Skeletal muscle satellite cell (primary cell): ENCODE data around the gene GNPTAB.
"Not testable (repeated sequence)": the region's sequence is repeated elsewhere in the genome, so short reads cannot be mapped to it uniquely, and the experiment has no call there.

Source experiments
- H3K27me3 ChIP-seq: 2 replicates; pipeline ENCODE4 v1.7.0; 2013; ENCODE audit warnings: low read length; ENCODE audit not compliant: control insufficient read depth, insufficient read depth
- H3K36me3 ChIP-seq: 2 replicates; pipeline ENCODE4 v1.7.0; 2013; ENCODE audit warnings: mild to moderate bottlenecking, control low read depth, low read length; ENCODE audit not compliant: insufficient read depth
- H3K4me1 ChIP-seq: 2 replicates; pipeline ENCODE4 v1.7.0; 2013; ENCODE audit warnings: low read length; ENCODE audit not compliant: control insufficient read depth, insufficient read depth
- H3K4me2 ChIP-seq: 2 replicates; pipeline ENCODE4 v1.7.0; 2013; ENCODE audit warnings: mild to moderate bottlenecking, low read length
- H3K4me3 ChIP-seq: 2 replicates; pipeline ENCODE4 v1.7.0; 2013; ENCODE audit warnings: low read length
- H3K9ac ChIP-seq: 2 replicates; pipeline ENCODE4 v1.7.0; 2013; ENCODE audit warnings: mild to moderate bottlenecking, low read depth, low read length, moderate library complexity
- H3K9me3 ChIP-seq: replicated peaks from 2 replicates; pipeline ENCODE4 v1.7.0; 2013; ENCODE audit warnings: mild to moderate bottlenecking, control low read depth, low read length

GNPTAB gene

GRCh38 chr12:101745481-101745880 lies 85.3 kb downstream of the GNPTAB start:
- no peak overlapping the region for H3K4me3 ChIP-seq

DNA sequence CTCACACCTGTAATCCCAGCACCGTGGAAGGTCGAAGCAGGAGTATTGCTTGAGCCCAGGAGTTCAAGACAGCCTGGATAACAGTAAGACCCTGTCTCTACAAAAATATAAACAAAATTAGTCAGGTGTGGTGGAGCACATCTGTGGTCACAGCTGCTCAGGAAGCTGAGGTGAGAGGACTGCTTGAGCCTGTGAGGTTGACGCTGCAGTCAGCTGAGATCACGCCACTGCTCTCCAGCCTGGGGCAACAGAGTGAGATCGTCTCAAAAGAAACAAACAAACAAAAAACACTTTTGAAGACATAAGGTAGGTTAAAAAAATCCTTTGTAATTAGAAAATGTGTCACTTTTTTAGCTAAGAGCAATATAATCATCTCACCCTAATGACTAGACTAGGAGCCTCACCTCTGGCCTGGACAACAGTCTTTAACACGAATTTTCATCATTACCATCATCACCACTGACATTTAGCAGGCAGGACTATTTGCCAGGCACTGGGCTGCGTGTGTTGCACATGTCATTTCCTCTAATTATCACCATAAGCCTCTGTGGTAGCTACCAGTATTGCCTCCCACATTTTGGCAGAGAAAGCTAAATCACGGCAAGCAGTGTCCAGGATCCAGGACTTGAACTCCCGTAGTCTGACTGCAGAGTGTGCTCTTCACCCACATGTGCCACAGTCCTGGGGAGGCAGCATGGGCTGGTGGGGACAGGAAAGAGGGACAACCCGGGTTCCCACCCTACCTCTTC lies 86.9 kb downstream of the GNPTAB start:
- Histone ChIP-seq H3K4me1 (no peaks in the 10 kb centered on the region), H3K9ac (no peak overlapping the region), H3K4me3 (no peak overlapping the region), H3K27me3 (no peaks in the 10 kb centered on the region), H3K36me3 (peaks cover 40% of the 10 kb centered on the region), H3K4me2 (no peak overlapping the region), H3K9me3 (no peaks in the 10 kb centered on the region)

More at GRCh38 chr12:101745481-101745880, 85.3 kb downstream of the GNPTAB start:
- Histone ChIP-seq H3K9me3 (no peaks in the 10 kb centered on the region), H3K27me3 (no peaks in the 10 kb centered on the region), H3K4me1 (no peaks in the 10 kb centered on the region), H3K4me2 (no peak overlapping the region), H3K9ac (no peak overlapping the region), H3K36me3 (peaks cover 37% of the 10 kb centered on the region)

DNA sequence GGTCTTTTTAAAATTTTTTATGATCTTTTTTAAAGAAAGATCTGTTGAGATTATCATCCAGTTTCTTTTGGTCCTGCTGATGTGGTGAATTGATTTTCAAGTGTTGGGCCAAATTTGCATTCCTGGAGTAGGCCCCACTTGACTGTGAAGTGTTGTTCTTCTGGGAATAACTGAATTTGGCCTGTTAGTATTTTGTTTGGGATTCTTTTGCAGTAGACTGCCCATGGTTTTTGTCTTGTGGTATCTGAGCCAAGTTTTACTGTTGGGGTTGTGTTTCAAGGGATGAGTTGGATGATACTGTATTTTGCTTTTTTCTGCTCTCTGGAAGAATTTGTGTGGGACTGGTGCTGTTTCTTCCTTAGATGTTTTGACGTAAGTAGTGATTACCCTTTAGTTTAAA lies 87.5 kb downstream of the GNPTAB start:
- no peak overlapping the region for H3K9ac ChIP-seq
- no peak overlapping the region for H3K4me2 ChIP-seq
- H3K4me3 ChIP-seq, result no peak overlapping the region
- peaks cover 39% of the 10 kb centered on the region for H3K36me3 ChIP-seq
- H3K27me3 ChIP-seq, result no peaks in the 10 kb centered on the region
- H3K9me3 ChIP-seq, result no peaks in the 10 kb centered on the region
- H3K4me1 ChIP-seq, result no peaks in the 10 kb centered on the region

DNA sequence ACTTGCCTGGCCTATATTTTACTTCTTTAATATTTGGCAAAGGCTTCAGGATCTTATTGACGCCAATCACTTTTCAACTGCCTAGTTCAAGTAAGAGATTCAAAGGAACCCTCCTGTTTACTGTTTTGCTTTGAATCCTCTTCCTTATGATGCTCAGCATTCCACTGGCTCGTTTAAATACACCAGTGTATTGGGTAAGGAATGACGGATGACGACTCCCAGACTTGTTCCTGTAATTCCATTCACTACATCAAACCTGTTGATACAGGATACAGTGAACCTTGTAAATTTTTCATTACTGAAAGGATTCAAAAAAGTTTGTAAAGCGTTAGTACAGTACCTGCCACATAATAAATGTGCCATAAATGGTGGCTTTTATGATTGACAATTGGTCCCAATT lies 89.8 kb downstream of the GNPTAB start:
- Histone ChIP-seq H3K9ac (no peak overlapping the region), H3K4me1 (no peaks in the 10 kb centered on the region), H3K27me3 (no peaks in the 10 kb centered on the region), H3K36me3 (peaks cover 26% of the 10 kb centered on the region), H3K4me2 (no peak overlapping the region), H3K4me3 (no peak overlapping the region), H3K9me3 (no peaks in the 10 kb centered on the region)

- Histone ChIP-seq H3K36me3 (peaks cover 26% of the 10 kb centered on the region), H3K27me3 (no peaks in the 10 kb centered on the region), H3K4me2 (no peak overlapping the region), H3K4me1 (no peaks in the 10 kb centered on the region), H3K9ac (no peak overlapping the region), H3K9me3 (no peaks in the 10 kb centered on the region), H3K4me3 (no peak overlapping the region)
Measured at GRCh38 chr12:101740566-101740965, 90.2 kb downstream of the GNPTAB start.

GRCh38 chr12:101738920-101739665 lies 91.7 kb downstream of the GNPTAB start, which contains the start of gene SYCP3:
Gene SYCP3, minus strand, starts transcription at chr12:101739462. Its CDS starts 1,527 bp downstream, at chr12:101737935.
- no peaks in the 10 kb centered on the region for H3K9me3 ChIP-seq
- peaks cover 16% of the 10 kb centered on the region for H3K36me3 ChIP-seq
- no peak within 1 kb of the TSS for H3K4me3 ChIP-seq
- no peaks in the 10 kb centered on the region for H3K4me1 ChIP-seq
- H3K4me2 ChIP-seq, result no peak within 1 kb of the TSS
- no peaks in the 10 kb centered on the region for H3K27me3 ChIP-seq
- no peak within 1 kb of the TSS for H3K9ac ChIP-seq

- H3K27me3 ChIP-seq, result no peaks in the 10 kb centered on the region
- H3K4me1 ChIP-seq, result no peaks in the 10 kb centered on the region
- no peak overlapping the region for H3K4me2 ChIP-seq
- H3K9ac ChIP-seq, result no peak overlapping the region
- H3K36me3 ChIP-seq, result peaks cover 17% of the 10 kb centered on the region
- H3K4me3 ChIP-seq, result no peak overlapping the region
- no peaks in the 10 kb centered on the region for H3K9me3 ChIP-seq
Measured at GRCh38 chr12:101737476-101737875, 93.3 kb downstream of the GNPTAB start.

DNA sequence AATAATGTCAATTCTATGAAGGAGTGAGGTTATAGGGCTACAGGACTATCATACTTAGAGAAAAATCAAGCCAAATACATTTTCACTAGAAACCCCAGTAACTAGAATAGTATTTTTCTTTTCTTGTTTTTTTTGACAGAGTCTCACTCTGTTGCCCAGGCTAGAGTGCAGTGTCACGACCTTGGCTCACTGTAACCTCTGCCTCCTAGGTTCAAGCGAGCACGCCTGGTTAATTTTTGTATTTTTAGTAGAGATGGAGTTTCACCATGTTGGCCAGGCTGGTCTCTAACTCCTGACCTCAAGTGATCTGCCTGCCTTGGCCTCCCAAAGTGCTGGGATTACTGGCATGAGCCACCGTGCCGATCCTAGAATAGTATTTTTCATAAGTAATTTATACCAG lies 96.3 kb downstream of the GNPTAB start:
- H3K4me2 ChIP-seq, H3K27me3 ChIP-seq, H3K9ac ChIP-seq, H3K9me3 ChIP-seq, H3K4me3 ChIP-seq, H3K4me1 ChIP-seq: not testable (repeated sequence)
- H3K36me3 ChIP-seq, result peaks cover 20% of the 10 kb centered on the region

DNA sequence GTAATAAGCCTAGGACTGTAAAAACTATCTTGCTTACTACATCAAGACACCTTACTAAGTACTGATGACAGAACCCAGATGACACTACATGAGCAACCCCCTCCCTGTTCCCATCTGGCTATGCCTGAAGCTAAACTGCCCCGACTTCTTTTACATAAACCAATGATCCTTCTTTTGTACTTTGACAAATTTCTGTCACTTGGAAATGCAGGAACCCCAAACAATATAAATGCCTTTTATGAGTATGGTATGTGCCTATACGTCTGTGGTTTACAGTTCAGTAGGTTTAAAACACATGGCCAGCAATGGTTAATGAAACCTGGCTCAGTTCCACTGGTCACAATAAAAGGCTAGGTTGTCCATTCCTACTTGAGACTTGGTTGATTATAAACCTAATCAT lies 97.6 kb downstream of the GNPTAB start:
- H3K4me3 ChIP-seq, result no peak overlapping the region
- peaks cover 14% of the 10 kb centered on the region for H3K36me3 ChIP-seq

DNA sequence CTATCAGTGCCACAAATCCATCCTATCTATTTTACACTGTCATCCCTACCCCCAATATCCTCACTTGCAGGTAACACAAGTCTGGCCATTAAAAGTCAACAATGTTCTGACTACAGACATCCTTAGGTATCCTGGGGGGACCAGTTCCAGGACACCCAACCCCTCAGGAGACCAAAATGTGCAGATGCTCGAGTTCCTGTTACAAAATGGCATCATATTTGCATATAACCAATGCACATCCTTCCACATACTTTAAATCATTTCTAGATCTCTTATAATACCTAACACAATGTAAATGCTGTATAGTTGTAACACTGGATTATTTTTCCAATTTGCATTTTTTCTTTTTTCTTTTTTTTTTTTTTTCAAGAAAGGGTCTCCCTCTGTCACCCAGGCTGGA lies 98.4 kb downstream of the GNPTAB start:
- H3K9ac ChIP-seq, result no peak overlapping the region
- no peaks in the 10 kb centered on the region for H3K9me3 ChIP-seq
- H3K4me3 ChIP-seq, result no peak overlapping the region
- peaks cover 11% of the 10 kb centered on the region for H3K36me3 ChIP-seq
- H3K4me2 ChIP-seq, result no peak overlapping the region
- no peaks in the 10 kb centered on the region for H3K27me3 ChIP-seq
- no peaks in the 10 kb centered on the region for H3K4me1 ChIP-seq

More for the DNA sequence above, 97.6 kb downstream of the GNPTAB start:
- H3K9me3 ChIP-seq, result no peaks in the 10 kb centered on the region
- H3K4me1 ChIP-seq, result no peaks in the 10 kb centered on the region
- H3K27me3 ChIP-seq, result no peaks in the 10 kb centered on the region
- no peak overlapping the region for H3K9ac ChIP-seq
- no peak overlapping the region for H3K4me2 ChIP-seq

DNA sequence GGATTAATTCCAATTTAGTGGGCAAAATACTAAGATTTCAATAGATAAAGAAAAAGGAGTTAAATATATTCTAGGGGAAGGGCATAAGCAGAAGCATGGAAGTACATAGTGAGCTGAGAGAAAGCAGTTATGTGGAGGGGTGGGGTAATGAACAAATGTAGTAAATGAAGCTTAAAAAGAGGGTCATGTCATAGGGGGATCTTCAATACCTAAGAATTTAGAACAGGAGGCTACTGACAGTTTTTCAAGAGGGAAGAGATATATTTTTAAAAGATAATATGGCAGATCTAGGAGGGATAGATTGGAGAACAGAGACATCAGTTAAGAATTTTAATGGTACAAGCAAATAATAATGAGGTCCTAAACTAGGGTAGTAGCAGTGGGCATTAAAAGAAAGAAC lies 100.9 kb downstream of the GNPTAB start:
- H3K4me2 ChIP-seq, result no peak overlapping the region

More for the DNA sequence above, 100.9 kb downstream of the GNPTAB start:
- H3K9me3 ChIP-seq, result no peaks in the 10 kb centered on the region
- no peaks in the 10 kb centered on the region for H3K4me1 ChIP-seq
- H3K4me3 ChIP-seq, result no peak overlapping the region
- H3K36me3 ChIP-seq, result peaks cover 11% of the 10 kb centered on the region
- H3K27me3 ChIP-seq, result no peaks in the 10 kb centered on the region
- no peak overlapping the region for H3K9ac ChIP-seq
